ENCODE data around the gene LRRC75B. TPM values are rescaled to one million over a fixed set of nuclear protein-coding genes. Genes with fewer than 3 reads are reported as not detected.

The LRRC75B gene
- total RNA-seq, 1 experiment from 2014 or later = 0.86 TPM

- no peak overlapping the region for H3K4me3 ChIP-seq (ENCODE audit: low read depth, low read length, poor library complexity, severe bottlenecking)
- no peaks in the 10 kb centered on the region for H3K9me3 ChIP-seq (ENCODE audit: low read depth, low read length, poor library complexity, severe bottlenecking)
- H3K4me1 ChIP-seq (ENCODE audit: insufficient read depth, low read length, poor library complexity, severe bottlenecking) = peaks cover 16% of the 10 kb centered on the region
- no peaks in the 10 kb centered on the region for H3K36me3 ChIP-seq (ENCODE audit: insufficient read depth, low read length, poor library complexity, severe bottlenecking)
- intact Hi-C loops (cut with micrococcal nuclease; ENCODE audit: unreplicated experiment) = no loop called here
- CTCF ChIA-PET = no interaction called here
- DNase-seq (ENCODE audit: low spot score) = no peak
- no TSS peak for BruUV-seq (replicated peaks)
- POLR2A ChIA-PET (ENCODE audit: low non-redundant PET) = no interaction called here
- no peak overlapping the region for H3K27ac ChIP-seq (ENCODE audit: low read depth, low read length, poor library complexity, severe bottlenecking)
- TF ChIP-seq CTCF (conservative IDR thresholded peaks at IDR 0.05; ENCODE audit: low read depth, low read length) (no peak), EZH2 (IDR thresholded peaks at IDR 0.05; ENCODE audit: borderline replicate concordance, low read depth, low read length, poor library complexity, severe bottlenecking) (no peak)
- H3K27me3 ChIP-seq (replicated peaks; ENCODE audit: insufficient read depth, low read depth, low read length, poor library complexity) = no peaks in the 10 kb centered on the region
Measured at GRCh38 chr22:24587251-24587650, 5.6 kb downstream of the LRRC75B start.

GRCh38 chr22:24585927-24586546 lies 6.8 kb downstream of the LRRC75B start:
- no peaks in the 10 kb centered on the region for H3K36me3 ChIP-seq (ENCODE audit: insufficient read depth, low read length, poor library complexity, severe bottlenecking)

GRCh38 chr22:24585461-24585860 lies 7.4 kb downstream of the LRRC75B start:
- intact Hi-C loops (cut with micrococcal nuclease; ENCODE audit: unreplicated experiment) = no loop called here
- Histone ChIP-seq H3K4me3 (ENCODE audit: low read depth, low read length, poor library complexity, severe bottlenecking) (no peak overlapping the region), H3K9me3 (ENCODE audit: low read depth, low read length, poor library complexity, severe bottlenecking) (no peaks in the 10 kb centered on the region), H3K27ac (ENCODE audit: low read depth, low read length, poor library complexity, severe bottlenecking) (no peak overlapping the region), H3K36me3 (ENCODE audit: insufficient read depth, low read length, poor library complexity, severe bottlenecking) (no peaks in the 10 kb centered on the region), H3K27me3 (replicated peaks; ENCODE audit: insufficient read depth, low read depth, low read length, poor library complexity) (no peaks in the 10 kb centered on the region), H3K4me1 (ENCODE audit: insufficient read depth, low read length, poor library complexity, severe bottlenecking) (peaks cover 16% of the 10 kb centered on the region)
- no peak for DNase-seq (ENCODE audit: low spot score)
- BruUV-seq (replicated peaks) = no TSS peak
- ChIA-PET CTCF (no interaction called here), POLR2A (ENCODE audit: low non-redundant PET) (no interaction called here)
- TF ChIP-seq EZH2 (IDR thresholded peaks at IDR 0.05; ENCODE audit: borderline replicate concordance, low read depth, low read length, poor library complexity, severe bottlenecking) (no peak), CTCF (conservative IDR thresholded peaks at IDR 0.05; ENCODE audit: low read depth, low read length) (no peak)

More at GRCh38 chr22:24585927-24586546, 6.8 kb downstream of the LRRC75B start:
- no peak for DNase-seq (ENCODE audit: low spot score)
- H3K4me1 ChIP-seq (ENCODE audit: insufficient read depth, low read length, poor library complexity, severe bottlenecking) = peaks cover 16% of the 10 kb centered on the region
- H3K27ac ChIP-seq (ENCODE audit: low read depth, low read length, poor library complexity, severe bottlenecking) = no peak overlapping the region
- ChIA-PET CTCF (no interaction called here), POLR2A (ENCODE audit: low non-redundant PET) (no interaction called here)
- H3K4me3 ChIP-seq (ENCODE audit: low read depth, low read length, poor library complexity, severe bottlenecking) = no peak overlapping the region
- no TSS peak for BruUV-seq (replicated peaks)
- TF ChIP-seq CTCF (conservative IDR thresholded peaks at IDR 0.05; ENCODE audit: low read depth, low read length) (no peak), EZH2 (IDR thresholded peaks at IDR 0.05; ENCODE audit: borderline replicate concordance, low read depth, low read length, poor library complexity, severe bottlenecking) (no peak)
- H3K9me3 ChIP-seq (ENCODE audit: low read depth, low read length, poor library complexity, severe bottlenecking) = no peaks in the 10 kb centered on the region
- no peaks in the 10 kb centered on the region for H3K27me3 ChIP-seq (replicated peaks; ENCODE audit: insufficient read depth, low read depth, low read length, poor library complexity)
- intact Hi-C loops (cut with micrococcal nuclease; ENCODE audit: unreplicated experiment) = no loop called here
